ENCODE measurements around the gene DNAH10. TPM values are rescaled to one million over a fixed set of nuclear protein-coding genes. Genes with fewer than 3 reads are reported as not detected.

DNAH10 gene
- total RNA-seq, 1 experiment from 2014 or later: 0.09 TPM

GRCh38 chr12:123741937-123742572 lies 20.0 kb upstream of the DNAH10 start:
- no peak for ATAC-seq
- Mint-ChIP-seq H3K27me3 (ENCODE audit: low read depth) (no peaks in the 10 kb centered on the region), H3K36me3 (peaks cover 70% of the 10 kb centered on the region), H3K27ac (no peak overlapping the region), H3K4me1 (no peaks in the 10 kb centered on the region), H3K4me3 (no peak overlapping the region), H3K9me3 (no peaks in the 10 kb centered on the region)
- no peak for TF ChIP-seq MYBL2 (CRISPR knock-in tag; IDR thresholded peaks at IDR 0.05)
- TF ChIP-seq CDX4 (CRISPR knock-in tag; IDR thresholded peaks at IDR 0.05; ENCODE audit: borderline replicate concordance): no peak
- TF ChIP-seq NFE2L1 (CRISPR knock-in tag; IDR thresholded peaks at IDR 0.05): no peak
- no peak for TF ChIP-seq GRHL2 (CRISPR knock-in tag; IDR thresholded peaks at IDR 0.05; ENCODE audit: insufficient replicate concordance, severe bottlenecking)
- no peak for TF ChIP-seq NR1H2 (CRISPR knock-in tag; IDR thresholded peaks at IDR 0.05)
- TF ChIP-seq USF1 (CRISPR knock-in tag; IDR thresholded peaks at IDR 0.05): no peak
- TF ChIP-seq, protein P1, sequence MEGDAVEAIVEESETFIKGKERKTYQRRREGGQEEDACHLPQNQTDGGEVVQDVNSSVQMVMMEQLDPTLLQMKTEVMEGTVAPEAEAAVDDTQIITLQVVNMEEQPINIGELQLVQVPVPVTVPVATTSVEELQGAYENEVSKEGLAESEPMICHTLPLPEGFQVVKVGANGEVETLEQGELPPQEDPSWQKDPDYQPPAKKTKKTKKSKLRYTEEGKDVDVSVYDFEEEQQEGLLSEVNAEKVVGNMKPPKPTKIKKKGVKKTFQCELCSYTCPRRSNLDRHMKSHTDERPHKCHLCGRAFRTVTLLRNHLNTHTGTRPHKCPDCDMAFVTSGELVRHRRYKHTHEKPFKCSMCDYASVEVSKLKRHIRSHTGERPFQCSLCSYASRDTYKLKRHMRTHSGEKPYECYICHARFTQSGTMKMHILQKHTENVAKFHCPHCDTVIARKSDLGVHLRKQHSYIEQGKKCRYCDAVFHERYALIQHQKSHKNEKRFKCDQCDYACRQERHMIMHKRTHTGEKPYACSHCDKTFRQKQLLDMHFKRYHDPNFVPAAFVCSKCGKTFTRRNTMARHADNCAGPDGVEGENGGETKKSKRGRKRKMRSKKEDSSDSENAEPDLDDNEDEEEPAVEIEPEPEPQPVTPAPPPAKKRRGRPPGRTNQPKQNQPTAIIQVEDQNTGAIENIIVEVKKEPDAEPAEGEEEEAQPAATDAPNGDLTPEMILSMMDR (IDR thresholded peaks at IDR 0.05): no peak
- no peak for TF ChIP-seq ZNF317 (CRISPR knock-in tag; IDR thresholded peaks at IDR 0.05; ENCODE audit: borderline replicate concordance, low read depth)
- TF ChIP-seq ZNF232 (CRISPR knock-in tag; IDR thresholded peaks at IDR 0.05): no peak
- no peak for TF ChIP-seq ZNF396 (CRISPR knock-in tag; IDR thresholded peaks at IDR 0.05; ENCODE audit: borderline replicate concordance)
- TF ChIP-seq JAZF1 (CRISPR knock-in tag; IDR thresholded peaks at IDR 0.05): no peak
- no peak for TF ChIP-seq RORB (CRISPR knock-in tag; IDR thresholded peaks at IDR 0.05)
- TF ChIP-seq, protein P2, sequence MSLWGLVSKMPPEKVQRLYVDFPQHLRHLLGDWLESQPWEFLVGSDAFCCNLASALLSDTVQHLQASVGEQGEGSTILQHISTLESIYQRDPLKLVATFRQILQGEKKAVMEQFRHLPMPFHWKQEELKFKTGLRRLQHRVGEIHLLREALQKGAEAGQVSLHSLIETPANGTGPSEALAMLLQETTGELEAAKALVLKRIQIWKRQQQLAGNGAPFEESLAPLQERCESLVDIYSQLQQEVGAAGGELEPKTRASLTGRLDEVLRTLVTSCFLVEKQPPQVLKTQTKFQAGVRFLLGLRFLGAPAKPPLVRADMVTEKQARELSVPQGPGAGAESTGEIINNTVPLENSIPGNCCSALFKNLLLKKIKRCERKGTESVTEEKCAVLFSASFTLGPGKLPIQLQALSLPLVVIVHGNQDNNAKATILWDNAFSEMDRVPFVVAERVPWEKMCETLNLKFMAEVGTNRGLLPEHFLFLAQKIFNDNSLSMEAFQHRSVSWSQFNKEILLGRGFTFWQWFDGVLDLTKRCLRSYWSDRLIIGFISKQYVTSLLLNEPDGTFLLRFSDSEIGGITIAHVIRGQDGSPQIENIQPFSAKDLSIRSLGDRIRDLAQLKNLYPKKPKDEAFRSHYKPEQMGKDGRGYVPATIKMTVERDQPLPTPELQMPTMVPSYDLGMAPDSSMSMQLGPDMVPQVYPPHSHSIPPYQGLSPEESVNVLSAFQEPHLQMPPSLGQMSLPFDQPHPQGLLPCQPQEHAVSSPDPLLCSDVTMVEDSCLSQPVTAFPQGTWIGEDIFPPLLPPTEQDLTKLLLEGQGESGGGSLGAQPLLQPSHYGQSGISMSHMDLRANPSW (CRISPR knock-in tag; conservative IDR thresholded peaks at IDR 0.05; ENCODE audit: low read depth): no peak
- TF ChIP-seq, protein P3, sequence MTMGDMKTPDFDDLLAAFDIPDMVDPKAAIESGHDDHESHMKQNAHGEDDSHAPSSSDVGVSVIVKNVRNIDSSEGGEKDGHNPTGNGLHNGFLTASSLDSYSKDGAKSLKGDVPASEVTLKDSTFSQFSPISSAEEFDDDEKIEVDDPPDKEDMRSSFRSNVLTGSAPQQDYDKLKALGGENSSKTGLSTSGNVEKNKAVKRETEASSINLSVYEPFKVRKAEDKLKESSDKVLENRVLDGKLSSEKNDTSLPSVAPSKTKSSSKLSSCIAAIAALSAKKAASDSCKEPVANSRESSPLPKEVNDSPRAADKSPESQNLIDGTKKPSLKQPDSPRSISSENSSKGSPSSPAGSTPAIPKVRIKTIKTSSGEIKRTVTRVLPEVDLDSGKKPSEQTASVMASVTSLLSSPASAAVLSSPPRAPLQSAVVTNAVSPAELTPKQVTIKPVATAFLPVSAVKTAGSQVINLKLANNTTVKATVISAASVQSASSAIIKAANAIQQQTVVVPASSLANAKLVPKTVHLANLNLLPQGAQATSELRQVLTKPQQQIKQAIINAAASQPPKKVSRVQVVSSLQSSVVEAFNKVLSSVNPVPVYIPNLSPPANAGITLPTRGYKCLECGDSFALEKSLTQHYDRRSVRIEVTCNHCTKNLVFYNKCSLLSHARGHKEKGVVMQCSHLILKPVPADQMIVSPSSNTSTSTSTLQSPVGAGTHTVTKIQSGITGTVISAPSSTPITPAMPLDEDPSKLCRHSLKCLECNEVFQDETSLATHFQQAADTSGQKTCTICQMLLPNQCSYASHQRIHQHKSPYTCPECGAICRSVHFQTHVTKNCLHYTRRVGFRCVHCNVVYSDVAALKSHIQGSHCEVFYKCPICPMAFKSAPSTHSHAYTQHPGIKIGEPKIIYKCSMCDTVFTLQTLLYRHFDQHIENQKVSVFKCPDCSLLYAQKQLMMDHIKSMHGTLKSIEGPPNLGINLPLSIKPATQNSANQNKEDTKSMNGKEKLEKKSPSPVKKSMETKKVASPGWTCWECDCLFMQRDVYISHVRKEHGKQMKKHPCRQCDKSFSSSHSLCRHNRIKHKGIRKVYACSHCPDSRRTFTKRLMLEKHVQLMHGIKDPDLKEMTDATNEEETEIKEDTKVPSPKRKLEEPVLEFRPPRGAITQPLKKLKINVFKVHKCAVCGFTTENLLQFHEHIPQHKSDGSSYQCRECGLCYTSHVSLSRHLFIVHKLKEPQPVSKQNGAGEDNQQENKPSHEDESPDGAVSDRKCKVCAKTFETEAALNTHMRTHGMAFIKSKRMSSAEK (CRISPR knock-in tag; IDR thresholded peaks at IDR 0.05; ENCODE audit: borderline replicate concordance): no peak
- TF ChIP-seq, protein P4, sequence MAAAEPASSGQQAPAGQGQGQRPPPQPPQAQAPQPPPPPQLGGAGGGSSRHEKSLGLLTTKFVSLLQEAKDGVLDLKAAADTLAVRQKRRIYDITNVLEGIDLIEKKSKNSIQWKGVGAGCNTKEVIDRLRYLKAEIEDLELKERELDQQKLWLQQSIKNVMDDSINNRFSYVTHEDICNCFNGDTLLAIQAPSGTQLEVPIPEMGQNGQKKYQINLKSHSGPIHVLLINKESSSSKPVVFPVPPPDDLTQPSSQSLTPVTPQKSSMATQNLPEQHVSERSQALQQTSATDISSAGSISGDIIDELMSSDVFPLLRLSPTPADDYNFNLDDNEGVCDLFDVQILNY (CRISPR knock-in tag; IDR thresholded peaks at IDR 0.05): no peak
- TF ChIP-seq ATF6 (CRISPR knock-in tag; IDR thresholded peaks at IDR 0.05): no peak
- TF ChIP-seq ZNF425 (CRISPR knock-in tag; conservative IDR thresholded peaks at IDR 0.05): no peak
- TF ChIP-seq, protein P5, sequence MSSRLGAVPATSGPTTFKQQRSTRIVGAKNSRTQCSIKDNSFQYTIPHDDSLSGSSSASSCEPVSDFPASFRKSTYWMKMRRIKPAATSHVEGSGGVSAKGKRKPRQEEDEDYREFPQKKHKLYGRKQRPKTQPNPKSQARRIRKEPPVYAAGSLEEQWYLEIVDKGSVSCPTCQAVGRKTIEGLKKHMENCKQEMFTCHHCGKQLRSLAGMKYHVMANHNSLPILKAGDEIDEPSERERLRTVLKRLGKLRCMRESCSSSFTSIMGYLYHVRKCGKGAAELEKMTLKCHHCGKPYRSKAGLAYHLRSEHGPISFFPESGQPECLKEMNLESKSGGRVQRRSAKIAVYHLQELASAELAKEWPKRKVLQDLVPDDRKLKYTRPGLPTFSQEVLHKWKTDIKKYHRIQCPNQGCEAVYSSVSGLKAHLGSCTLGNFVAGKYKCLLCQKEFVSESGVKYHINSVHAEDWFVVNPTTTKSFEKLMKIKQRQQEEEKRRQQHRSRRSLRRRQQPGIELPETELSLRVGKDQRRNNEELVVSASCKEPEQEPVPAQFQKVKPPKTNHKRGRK (CRISPR knock-in tag; IDR thresholded peaks at IDR 0.05; ENCODE audit: borderline replicate concordance): no peak
- DNase-seq (ENCODE audit: low spot score): no peak
- ChIA-PET CTCF (no interaction called here), POLR2A (interaction anchor here (0.6 kb wide), 1 partner anchor 406 kb away, joined by 3 read pairs; no protein-coding TSS in a partner anchor)
